Tibial nerve (tissue), 4 donors: ENCODE measurements around the gene NFASC.

Source experiments
- CTCF ChIP-seq, 5 experiments: fragments of 200-600 bp in 3 of 5; fragments of 450-650 bp in 2 of 5; sonication (generic) in 3 of 5; IDR thresholded peaks; one replicate each; pipeline ENCODE4 v1.5.1; 2016 to 2019; ENCODE audit warnings: antibody characterized with exemption in 5 of 5, mild to moderate bottlenecking in 3 of 5, moderate library complexity in 2 of 5
- EP300 ChIP-seq, 2 donors: sonication (generic); formaldehyde crosslinking; IDR thresholded peaks; one replicate each; pipeline ENCODE4 v1.6.1; 2017; ENCODE audit warnings: antibody characterized with exemption in 2 of 2, mild to moderate bottlenecking in 1 of 2

- TF ChIP-seq CTCF (IDR thresholded peaks at IDR 0.05) (no peak), EP300 (IDR thresholded peaks at IDR 0.05) (no peak)
These were observed 102.8 kb downstream of the NFASC start for GRCh38 chr1:204973449-204973848.
